Left forelimb (tissue), 1 donor: Measurements from ENCODE around the gene SLC2A9.
"Not testable (repeated sequence)": the region's sequence is repeated elsewhere in the genome, so short reads cannot be mapped to it uniquely, and the experiment has no call there.

ENCODE experiments used
- DNase-seq: peaks from one replicate; pipeline ENCODE4 v3.0.0-alpha.2; 2018; ENCODE audit warnings: low spot score

Gene SLC2A9

DNA sequence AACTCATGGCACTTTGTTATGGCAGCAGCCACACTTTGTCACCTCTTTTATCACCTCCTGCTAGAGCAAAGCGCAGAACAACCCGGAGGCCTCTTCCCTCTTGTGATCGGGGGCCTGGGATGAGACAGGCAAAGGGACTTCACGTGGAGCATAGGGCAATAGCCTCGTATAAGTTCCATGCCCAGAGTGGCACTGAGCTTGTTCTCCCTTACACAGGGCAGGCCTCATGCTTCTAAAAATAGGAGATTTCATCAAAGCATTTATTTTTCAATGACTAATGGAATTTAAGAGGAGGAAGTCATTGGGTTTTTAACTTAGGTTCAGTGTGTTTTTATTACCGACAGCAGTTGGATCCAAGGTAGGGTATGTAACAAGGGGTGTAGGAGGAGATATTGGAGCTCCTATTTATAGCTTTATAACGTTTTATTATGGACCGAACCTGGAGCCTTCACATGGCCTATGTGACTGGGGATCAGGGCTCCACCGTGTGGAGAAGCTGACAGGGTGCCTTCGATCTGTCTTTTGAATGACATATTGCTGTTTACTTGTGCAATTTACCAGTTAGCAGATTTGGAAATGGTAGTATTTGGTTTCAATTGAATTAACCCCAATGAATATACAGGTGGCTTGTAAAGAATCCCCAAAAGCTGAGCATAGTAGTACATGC lies 93.8 kb downstream of the SLC2A9 start:
- DNase-seq = no peak

DNA sequence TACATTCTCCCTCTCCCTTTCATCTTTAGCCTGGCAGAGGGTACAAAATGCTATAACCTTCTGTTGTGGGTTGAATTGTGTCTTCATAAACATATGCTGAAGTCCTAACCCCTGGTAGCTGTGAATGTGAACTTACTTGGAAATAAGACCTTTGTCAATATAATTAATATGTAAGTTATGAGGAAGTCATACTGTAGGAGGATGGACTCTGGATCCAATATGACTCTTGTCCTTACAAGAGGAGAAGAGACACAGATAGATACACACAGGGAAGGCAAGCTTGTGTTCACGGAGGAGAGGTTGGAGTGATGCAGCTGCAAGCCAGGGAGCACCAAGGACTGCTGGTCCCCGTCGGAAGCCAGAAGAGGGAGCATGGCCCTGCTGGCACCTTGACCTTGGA lies 94.7 kb downstream of the SLC2A9 start:
- no peak for DNase-seq

DNA sequence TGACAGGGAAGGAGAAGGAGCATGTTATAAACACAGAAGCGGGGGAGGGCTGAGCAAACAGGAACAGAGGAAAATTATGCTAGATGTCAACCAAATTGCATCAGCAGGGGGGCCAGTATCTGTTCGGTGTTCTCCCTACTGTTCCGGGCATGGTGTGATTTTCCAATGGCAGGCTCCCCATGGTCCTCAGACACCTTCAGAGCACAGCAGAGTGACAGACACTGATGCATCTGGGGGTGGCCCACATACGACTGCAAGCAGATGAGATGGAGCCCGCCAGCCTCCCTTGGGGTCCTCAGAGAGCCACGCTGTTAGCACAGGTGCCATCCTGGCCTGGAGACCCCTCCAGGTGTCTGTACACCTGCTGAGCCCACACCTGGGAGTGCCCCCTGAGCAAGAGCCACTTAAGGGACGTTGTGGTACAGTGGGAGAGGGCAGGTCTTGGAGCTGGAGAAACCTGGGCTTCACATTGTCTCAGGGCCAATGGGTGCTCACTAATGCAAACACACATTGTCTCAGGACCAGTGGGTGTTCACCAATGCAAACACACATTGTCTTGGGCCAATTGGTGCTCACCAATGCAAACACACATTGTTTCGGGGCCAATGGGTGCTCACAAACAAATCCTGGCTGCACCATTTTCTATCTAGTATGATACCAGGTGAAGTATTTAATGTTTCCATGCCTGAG lies 95.4 kb downstream of the SLC2A9 start:
- DNase-seq = no peak

DNA sequence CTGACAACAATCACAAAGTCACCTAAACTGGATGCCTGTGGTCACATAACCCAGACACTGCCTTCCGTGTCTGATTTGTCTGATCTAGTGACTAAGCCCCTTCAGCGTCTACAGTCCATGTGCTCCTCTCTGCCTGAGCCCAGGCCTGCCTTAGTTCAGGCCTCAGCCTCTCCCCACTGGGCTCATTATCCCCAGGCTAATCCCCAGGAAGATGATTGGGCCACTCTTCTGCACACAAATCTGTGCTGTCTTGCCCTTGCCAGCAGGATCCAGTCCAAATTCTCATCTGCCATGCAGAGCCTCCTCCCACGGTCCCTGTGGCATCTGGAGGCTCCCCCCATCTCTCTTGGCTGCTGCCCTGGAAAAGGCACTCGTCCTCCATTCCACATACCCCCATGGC lies 96.5 kb downstream of the SLC2A9 start:
- no peak for DNase-seq

DNA sequence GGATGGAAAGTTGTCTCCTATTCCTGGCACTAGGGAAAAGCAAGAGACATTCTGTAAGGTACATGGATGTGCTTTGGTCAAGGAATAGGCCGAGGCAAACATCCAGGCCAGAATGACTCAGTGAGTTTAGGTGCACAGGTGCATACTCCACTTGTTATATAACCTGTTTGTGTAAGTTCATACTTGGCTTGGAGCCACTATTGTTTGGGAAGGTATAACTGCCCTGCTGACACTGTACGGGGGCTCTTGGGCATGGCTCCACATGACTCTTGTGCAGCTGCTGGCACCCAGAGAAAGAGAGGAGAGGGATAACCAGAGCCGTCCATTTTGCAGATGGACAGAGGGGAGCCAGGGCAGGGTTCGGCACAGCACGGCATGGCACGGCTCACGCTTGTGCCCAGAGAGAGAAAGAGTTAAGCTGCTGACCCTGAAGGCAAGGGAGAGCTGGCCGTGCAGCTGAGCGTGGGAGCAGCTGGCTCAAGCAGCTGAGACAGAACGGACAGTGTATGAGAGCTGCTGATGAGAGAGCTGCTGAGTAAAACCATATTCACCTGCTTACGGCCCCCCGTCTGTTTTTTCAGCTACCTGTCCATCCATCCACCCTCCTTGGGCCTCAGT lies 98.0 kb downstream of the SLC2A9 start:
- no peak for DNase-seq

DNA sequence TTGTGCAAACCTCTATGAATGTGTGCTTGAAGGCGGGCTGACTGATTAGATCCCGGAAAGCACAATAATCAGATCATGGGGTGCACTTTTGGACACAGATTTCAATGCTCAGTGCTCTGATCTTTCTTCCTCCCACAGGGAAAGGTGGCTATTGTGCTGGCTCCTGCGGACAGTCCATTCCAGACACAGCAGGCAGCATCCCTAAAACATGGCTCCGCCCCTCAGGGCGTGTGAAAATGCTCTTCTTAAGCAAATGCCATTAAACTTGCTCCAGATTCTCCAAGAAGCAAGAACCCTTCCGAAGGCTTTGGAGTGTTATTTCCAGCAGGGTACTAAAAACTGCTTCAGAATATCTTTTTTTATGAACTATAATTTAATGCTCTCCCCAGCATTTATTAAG lies 100.0 kb downstream of the SLC2A9 start:
- DNase-seq = no peak

DNA sequence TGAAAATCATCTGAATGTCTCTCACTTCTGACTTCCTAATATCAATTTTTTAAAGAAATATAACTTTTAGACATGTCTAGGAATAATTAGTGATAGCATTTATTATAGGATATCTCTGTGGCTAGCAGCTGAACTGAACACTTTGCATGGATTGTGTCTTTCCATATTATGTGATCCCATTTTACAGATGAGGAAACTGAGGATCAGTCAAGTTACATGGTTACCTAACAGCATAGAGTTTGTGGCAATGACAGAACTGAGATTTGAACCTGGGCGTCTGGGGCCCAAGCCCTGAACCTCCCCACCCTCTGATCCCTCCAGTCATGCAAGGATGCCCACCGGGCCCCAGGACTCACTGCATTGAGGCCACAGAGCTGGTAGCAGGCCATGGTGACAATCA lies 101.3 kb downstream of the SLC2A9 start:
- DNase-seq = no peak

DNA sequence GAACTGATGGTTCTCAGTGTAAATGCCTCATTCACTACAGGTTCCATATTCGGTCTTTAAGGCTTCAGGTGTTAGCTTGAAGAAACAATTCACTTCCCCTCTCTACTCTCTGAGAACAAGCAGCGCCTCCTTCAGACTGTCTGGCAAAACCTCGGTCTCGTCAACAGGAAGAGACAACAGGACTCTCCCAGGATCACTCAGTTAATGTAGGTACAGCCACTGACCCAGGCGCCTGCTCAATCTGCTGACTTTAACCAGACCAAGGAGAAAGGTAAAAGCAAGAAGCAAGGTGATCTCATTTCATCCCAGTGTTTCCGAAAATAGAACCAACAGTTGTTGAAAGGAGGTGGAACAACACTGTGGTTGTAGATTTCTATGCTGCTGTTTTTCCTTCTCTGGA lies 102.2 kb downstream of the SLC2A9 start:
- DNase-seq = no peak

DNA sequence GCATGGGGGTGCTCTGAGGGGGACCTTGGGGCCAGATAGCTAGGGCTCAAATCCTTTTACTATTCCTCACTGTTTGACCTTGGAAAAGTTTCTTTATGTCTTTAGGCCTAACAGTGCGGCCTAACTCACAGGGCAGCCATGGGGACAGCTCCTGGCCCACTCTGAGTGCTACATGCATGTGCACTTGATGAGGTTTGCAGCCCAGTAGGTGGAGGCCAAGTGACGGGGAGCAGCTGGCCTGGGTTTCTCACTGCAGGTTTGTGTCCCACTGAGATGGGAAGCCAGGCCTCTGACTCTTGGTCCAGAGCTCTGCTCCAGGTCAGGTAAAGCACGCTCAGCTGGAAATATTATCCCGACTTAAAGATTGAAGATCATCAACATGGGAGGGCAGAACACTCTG lies 102.8 kb downstream of the SLC2A9 start:
- no peak for DNase-seq

DNA sequence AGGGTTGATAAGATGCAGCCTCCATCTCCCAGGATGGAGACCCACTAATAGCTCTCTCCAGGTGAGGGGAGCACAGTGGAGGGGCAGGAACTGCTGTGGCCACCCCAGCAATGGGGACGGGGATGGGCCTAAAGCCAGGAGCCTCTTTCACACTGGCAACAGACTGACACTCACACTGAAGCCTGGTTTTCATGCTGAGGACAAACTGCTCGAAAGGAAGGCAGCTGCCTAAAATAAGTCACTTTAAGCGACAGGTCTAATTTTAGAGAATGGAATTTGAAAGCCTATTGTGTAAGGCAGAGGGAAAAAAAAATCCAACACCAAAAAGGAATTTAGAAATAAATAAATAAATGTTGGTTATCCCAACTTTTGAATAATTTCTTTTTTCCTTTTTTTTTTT lies 104.4 kb downstream of the SLC2A9 start:
- no peak for DNase-seq

DNA sequence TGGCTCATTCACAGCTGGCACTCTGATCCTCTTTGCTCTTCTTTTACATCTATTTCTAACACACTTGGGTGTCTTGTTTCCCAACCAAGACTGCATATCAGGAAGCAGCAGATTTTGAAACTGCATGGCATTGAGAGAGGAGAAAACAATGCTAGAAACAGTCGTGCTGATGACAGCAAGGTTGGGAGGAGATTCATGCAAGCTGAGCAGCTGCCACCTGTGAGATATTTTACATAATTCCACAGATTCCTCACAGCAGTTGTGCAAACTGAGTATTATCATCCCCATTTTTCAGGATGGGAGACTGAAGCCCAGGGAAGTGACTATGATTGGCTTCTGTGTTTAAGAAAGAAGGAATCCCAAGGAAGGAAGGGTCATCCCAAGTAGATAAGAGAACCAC lies 105.0 kb downstream of the SLC2A9 start:
- no peak for DNase-seq

DNA sequence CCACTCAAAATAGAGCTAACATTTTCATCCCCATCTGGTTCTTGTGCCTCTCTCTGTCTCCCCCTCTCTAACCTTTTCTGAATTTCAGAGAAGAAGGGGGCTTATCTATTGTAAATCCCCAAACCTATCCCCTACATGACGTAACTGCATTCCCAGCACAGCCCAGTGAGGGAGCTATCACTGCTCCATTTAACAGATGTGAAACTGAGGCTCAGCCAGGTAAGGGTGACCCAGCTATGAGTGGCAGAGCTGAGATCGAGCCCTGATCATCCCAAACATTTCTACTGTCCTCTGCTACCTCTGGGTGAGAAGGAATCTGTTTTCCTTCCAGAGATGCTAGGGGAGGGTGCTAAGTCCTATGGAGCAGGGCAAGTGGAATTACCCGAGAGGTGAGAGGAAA lies 107.5 kb downstream of the SLC2A9 start:
- DNase-seq = no peak

DNA sequence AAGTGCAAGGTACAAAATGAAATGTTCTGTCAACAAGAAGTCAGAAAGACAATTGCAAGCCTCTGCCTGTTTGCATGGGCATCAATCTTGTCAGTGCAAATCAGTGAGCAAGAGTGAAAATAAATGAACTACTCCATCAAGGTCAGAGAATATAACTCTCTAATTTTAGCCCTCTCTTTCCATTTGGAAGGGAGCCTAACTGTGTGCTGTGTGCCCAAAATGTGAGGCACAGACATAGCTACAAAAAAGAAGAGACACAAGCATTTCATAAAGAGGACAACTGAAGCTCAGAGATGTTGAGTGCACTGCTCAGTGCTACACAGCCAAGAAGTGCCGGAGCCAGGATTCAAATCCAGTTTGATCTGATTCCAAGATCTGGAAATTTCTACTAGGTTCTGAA lies 114.3 kb downstream of the SLC2A9 start:
- DNase-seq = no peak

DNA sequence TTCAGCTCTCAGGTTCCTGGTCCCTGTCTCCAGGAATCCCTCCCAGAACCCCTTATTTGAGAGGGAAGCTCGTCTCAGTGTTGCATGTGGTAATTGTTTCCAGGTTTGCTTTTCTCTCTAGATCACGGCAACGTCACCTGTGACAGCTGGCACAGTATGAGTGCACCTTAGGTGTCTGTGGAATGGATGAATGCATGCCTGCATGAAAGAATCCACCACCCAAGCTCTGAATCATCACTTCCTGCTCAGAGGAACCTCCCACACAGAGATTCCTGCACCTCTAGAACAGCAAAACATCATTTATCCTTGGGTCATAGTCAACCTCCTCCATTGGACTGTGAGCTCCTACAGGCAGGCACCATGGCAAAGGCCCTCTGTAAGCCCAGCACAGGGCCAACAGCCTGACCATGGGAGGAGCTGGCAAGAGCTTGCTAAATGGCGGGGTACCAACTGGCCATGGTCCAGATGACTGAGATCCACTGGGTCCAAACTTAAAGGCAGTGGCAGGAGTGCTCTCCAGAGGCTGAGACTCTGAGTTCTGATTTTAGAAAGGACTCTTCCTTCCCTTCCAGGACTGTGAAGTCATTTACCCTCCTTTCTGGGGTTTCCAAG lies 116.2 kb downstream of the SLC2A9 start:
- no peak for DNase-seq

DNA sequence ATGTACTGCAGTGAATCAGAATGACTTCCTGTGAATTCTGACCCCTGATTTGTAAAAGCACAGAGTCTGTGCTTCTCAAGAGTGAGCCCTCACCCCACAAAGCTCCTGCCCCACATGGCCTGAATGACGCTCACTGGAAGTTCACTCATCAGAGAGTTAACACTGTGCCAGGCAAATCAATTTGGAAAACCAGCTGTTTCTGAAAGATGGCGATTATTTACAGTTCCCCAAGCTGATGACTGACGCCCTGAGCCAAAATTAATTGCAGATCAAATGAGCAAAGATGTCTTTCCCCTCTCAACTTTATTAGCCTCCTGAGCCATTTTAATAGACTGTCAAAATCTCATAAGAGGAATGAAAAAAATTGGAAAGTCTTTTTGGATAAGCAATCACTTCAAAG lies 118.0 kb downstream of the SLC2A9 start:
- DNase-seq = no peak

DNA sequence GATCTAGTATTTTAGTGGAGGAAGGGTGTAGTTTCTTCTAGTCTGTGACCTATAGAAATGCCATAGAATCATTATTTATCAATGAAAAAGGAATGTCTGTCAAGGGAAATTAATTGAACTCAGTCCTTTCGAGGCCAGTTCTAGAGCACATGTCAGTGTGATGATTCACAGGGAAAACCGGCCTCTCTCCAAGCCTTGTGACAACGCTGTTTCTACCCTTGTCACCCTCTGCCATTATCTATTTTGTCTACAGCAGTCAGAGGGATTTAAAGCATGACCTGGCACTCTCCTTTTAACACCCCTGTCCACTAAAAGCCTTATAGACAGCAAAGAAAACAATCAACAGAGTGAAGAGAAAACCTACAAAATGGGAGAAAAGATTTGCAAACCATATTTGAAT lies 120.0 kb downstream of the SLC2A9 start:
- no peak for DNase-seq

DNA sequence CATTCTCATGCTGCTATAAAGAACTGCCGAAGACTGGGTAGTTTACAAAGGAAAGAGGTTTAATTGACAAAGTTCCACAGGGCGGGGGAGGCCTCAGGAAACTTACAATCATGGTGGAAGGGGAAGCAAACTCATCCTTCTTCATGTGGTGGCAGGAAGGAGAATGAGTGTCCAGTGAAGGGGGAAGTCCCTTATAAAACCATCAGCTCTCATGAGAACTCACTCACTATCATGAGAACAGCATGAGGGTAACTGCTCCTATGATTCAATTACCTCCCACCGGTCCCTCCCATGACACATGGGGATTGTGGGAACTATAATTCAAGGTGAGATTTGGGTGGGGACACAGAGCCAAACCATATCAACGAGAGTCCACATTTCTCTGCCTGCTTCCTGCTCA lies 120.7 kb downstream of the SLC2A9 start:
- not testable (repeated sequence) for DNase-seq

DNA sequence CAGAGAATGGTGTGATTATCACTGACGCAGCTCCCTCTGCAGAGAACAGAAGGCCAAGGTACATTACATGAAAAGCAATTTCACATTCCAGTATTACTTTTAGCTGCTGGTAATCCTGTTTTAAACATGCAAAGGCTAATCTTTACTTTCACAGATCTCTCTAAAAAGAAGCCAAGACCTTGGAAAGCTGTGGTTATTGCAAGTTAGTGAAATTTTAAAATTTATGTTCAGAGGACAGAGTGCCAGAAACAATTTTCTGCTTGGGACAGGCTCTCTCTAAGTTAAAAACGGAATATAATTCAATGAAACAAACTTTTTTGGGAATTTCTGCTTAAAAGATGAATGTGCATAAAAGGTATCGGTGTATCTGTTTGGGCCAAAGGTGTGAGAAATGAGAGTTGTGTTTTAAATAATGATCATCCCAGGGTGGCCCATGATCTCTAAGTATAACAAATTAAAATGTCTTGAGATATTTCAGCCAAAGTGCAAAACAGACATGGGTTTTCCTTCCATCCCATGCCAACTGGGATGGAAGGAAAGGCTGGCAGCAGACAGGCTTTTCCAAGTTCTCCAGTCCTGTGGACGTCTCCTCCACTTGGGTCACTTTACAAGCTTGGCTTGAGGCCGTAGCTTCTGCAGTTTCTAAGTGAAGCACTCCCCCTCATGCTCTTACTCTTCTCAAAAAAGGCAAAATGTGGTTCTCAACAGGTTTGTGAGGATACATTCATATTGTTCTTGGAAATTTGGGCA lies 121.8 kb downstream of the SLC2A9 start:
- no peak for DNase-seq

DNA sequence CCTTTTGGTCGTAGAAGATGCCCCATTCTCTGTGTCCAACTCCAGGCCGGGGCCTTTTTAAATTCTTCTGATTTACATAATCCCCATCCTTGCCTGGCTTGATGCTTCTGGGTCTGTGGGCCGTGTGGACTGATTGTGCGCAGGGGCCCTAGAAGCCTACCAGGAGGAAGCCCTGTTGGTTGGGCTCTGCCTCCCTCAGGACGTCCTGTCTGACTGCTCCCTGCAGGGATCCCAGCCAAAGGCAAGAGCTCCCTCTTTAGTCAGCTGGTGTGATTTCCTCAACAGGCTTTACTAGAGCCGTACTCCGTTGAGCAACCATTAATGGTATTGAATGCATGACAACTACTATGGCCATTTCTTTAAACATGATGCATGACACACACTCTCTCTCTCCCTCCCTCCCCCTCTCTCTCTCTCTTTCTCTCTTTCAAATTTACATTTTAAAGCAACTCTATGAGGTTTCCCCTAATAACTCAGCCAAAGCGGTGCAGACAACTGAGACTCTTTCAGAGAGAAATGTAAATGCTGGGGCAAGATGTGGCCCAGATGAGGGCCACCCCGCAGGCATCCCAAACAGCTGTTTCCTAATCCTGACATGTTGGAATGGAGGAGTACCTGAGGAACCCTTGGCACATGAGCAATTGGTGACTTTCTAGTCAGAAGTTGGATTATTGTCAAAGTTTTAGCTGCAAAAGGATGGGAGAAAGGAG lies 122.5 kb downstream of the SLC2A9 start:
- DNase-seq = no peak

DNA sequence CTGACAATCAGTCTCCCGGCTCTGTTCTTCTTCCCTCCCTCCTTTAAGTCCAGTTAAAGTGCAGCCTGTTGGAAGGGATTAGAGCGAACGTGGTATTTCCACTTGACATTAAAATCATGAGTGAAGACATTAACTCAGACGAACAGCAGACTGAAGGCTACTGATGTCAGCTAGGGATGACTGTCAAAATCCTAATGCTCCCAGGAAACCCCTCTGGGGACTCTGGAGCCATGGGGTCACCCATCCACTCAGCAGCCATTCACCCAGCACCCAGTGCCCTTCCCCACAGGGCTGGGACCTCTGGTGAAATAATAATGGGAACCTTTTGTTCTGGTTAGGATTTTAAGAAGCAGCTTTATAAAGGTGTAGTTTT lies 126.0 kb downstream of the SLC2A9 start:
- no peak for DNase-seq

DNA sequence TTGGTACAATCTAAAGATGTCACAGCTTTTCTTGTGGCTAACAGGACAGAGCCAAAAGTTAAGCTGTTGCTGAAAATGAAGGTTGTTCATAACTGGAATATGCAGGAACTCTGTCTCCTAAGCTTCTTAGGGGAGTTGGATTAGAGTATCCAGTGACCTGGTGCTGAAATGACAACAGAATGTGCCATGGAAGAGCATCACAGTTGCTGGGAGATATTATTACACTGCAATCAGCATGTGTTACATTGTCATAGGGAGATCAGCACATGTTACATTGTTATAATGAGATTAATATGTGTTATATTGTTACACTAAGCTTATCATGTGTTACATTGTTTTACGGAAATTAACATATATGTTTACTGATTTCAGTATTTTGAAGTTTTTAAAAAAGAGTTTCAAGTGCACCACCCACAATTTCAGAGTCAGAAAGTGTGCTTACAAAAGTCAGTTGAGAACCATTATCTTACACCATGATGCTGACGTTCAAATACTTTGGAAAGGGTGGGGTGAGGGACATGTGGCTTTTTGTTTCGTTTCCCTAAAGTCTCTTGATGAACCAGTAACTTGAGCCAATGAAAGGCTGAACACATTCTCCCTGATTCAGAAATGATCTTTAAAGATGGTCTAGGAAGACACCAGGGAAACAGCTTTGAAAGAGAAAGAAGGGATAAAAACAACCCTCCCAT lies 126.5 kb downstream of the SLC2A9 start:
- DNase-seq = no peak
